Ovary (tissue), 9 donors: ENCODE results near the gene VWA2. TPM values are rescaled to one million over a fixed set of nuclear protein-coding genes. Genes with fewer than 3 reads are reported as not detected.

Experiments
- DNase-seq, 5 donors: peaks; one replicate each; pipeline ENCODE4 v3.0.0-alpha.2; 2019 to 2020
- H3K27ac ChIP-seq, 2 donors: fragments of 200-600 bp; one replicate each; pipeline versions ENCODE4 v1.5.1 to v1.8.0; 2019 to 2022
- H3K27me3 ChIP-seq: fragments of 200-600 bp; one replicate; pipeline ENCODE4 v1.8.0; 2022
- H3K36me3 ChIP-seq: fragments of 200-600 bp; sonication (generic); one replicate; pipeline ENCODE4 v1.5.1; 2019
- H3K4me1 ChIP-seq: one replicate; pipeline ENCODE4 v1.8.1; 2013; ENCODE audit warnings: mild to moderate bottlenecking, moderate library complexity; ENCODE audit not compliant: insufficient read depth
- H3K4me3 ChIP-seq: fragments of 200-600 bp; sonication (generic); one replicate; pipeline ENCODE4 v1.5.1; 2017
- H3K9me3 ChIP-seq, 2 donors: fragments of 200-600 bp in 1 of 2; sonication (generic) in 1 of 2; one replicate each; pipeline versions ENCODE4 v1.5.1 to v1.8.1; 2013 to 2019; ENCODE audit warnings: mild to moderate bottlenecking in 1 of 2, moderate library complexity in 1 of 2
- CTCF ChIP-seq, 3 donors: fragments of 450-650 bp in 2 of 3; fragments of 200-600 bp in 1 of 3; IDR thresholded peaks; one replicate each; pipeline versions ENCODE4 v1.5.1 to v1.8.0; 2016 to 2022; ENCODE audit warnings: antibody characterized with exemption in 3 of 3, mild to moderate bottlenecking in 1 of 3
- EP300 ChIP-seq: sonication (generic); formaldehyde crosslinking; IDR thresholded peaks from one replicate; pipeline ENCODE4 v1.6.1; 2017; ENCODE audit warnings: antibody characterized with exemption
- POLR2A ChIP-seq: fragments of 450-650 bp; IDR thresholded peaks from one replicate; pipeline ENCODE4 v1.6.1; 2017; ENCODE audit warnings: antibody characterized with exemption, mild to moderate bottlenecking, moderate library complexity
- WGBS, 3 donors: extraction: QIAGEN DNeasy Blood & Tissue Kit in 1 of 3; methylation state at CpG; one replicate each; pipeline versions ENCODE4 v1.1.5 to v1.1.7; 2013 to 2017; 5-methylcytosine and 5-hydroxymethylcytosine counted together
- intact Hi-C, 4 donors: fragments of 100-400 bp; cut with DNase I; formaldehyde crosslinking; loops; one replicate each; pipeline versions ENCODE4 v1.11.0 to v1.15.1; 2022 to 2023
- polyA plus RNA-seq, 2 donors: library from polyadenylated mRNA; stranded (reverse); fragments of 200-250 nt in 1 of 2; fragments of 350-450 nt in 1 of 2; fragmentation: Illumina TruSeq in 1 of 2; extraction: RNeasy Lipid Tissue Mini Kit (QIAGEN cat#74804) in 1 of 2; gene quantifications; one replicate each; pipeline ENCODE4 v1.2.3, GENCODE V29; 2013 to 2014
- total RNA-seq, 7 donors: library from RNA; depleted of rRNA in 2 of 7; stranded (reverse); fragments of >200 nt in 2 of 7; fragmentation: NEBNext Ultra II Directional in 3 of 7; extraction: Animal tissue kit (Norgen Biotek cat#: 25700) in 3 of 7; gene quantifications; one replicate each; pipeline versions ENCODE4 v1.1.0 to v1.2.4, GENCODE V29; 2016 to 2023
- donor health status: DM: no; HTN: no; CAD: no; lungs with moderate emphysema.
- donor health status: DM: no; HTN: no; CAD: no.
- donor health status: Bipolar disorder and iron deficiency.
- donor health status: DM: yes; HTN: yes; CAD: no.
- donor health status: DM: no; HTN: no; CAD: no.
- donor health status: DM: yes; HTN: yes; CAD: no.

Gene VWA2
- total and polyA plus RNA-seq, 9 donors: 0.04 to 11.1 (median 0.72) TPM; not detected in 2

GRCh38 chr10:114281006-114281405 lies 42.0 kb downstream of the VWA2 start:
- TF ChIP-seq CTCF (IDR thresholded peaks at IDR 0.05) (no peak), EP300 (no peak), POLR2A (no peak)
- H3K27ac ChIP-seq: no peak overlapping the region
- 61 to 72% (median 70%) methylated on average over 7 of the region's 7 CpGs for WGBS, 3 donors
- no peak overlapping the region for H3K4me3 ChIP-seq
- no peak for DNase-seq
- no peaks in the 10 kb centered on the region for H3K36me3 ChIP-seq
- intact Hi-C loops: no loop called here
- no peaks in the 10 kb centered on the region for H3K9me3 ChIP-seq
- H3K27me3 ChIP-seq: no peaks in the 10 kb centered on the region
- H3K4me1 ChIP-seq: no peaks in the 10 kb centered on the region

- no peak for DNase-seq
- intact Hi-C loops: no loop called here
- no peaks in the 10 kb centered on the region for H3K4me1 ChIP-seq
- H3K9me3 ChIP-seq: no peaks in the 10 kb centered on the region
- H3K36me3 ChIP-seq: no peaks in the 10 kb centered on the region
- no peaks in the 10 kb centered on the region for H3K27me3 ChIP-seq
- no peak overlapping the region for H3K27ac ChIP-seq
- H3K4me3 ChIP-seq: no peak overlapping the region
- TF ChIP-seq EP300 (no peak), CTCF (IDR thresholded peaks at IDR 0.05) (no peak), POLR2A (no peak)
- WGBS, 3 donors: 60 to 73% (median 69%) methylated on average over 5 of the region's 5 CpGs
Observed at GRCh38 chr10:114281461-114281860, 42.4 kb downstream of the VWA2 start.

- Histone ChIP-seq H3K27me3 (no peaks in the 10 kb centered on the region), H3K4me3 (no peak overlapping the region), H3K9me3 (no peaks in the 10 kb centered on the region), H3K36me3 (no peaks in the 10 kb centered on the region), H3K27ac (no peak overlapping the region), H3K4me1 (no peaks in the 10 kb centered on the region)
- TF ChIP-seq POLR2A (no peak), EP300 (no peak), CTCF (IDR thresholded peaks at IDR 0.05) (no peak)
- intact Hi-C loops: no loop called here
- no peak for DNase-seq
- WGBS, 3 donors: 56 to 86% (median 63%) methylated on average over 2 of the region's 2 CpGs
Observed at GRCh38 chr10:114282526-114282925, 43.5 kb downstream of the VWA2 start.

GRCh38 chr10:114283091-114283490 lies 44.0 kb downstream of the VWA2 start:
- H3K4me3 ChIP-seq: no peak overlapping the region
- no peak overlapping the region for H3K27ac ChIP-seq
- TF ChIP-seq CTCF (IDR thresholded peaks at IDR 0.05): no peak
- no peak for TF ChIP-seq POLR2A
- no peak for TF ChIP-seq EP300
- no peaks in the 10 kb centered on the region for H3K27me3 ChIP-seq
- WGBS, 3 donors: 84 to 94% (median 88%) methylated on average over 10 of the region's 10 CpGs
- H3K36me3 ChIP-seq: no peaks in the 10 kb centered on the region
- no peaks in the 10 kb centered on the region for H3K9me3 ChIP-seq
- intact Hi-C loops: no loop called here
- no peak for DNase-seq
- no peaks in the 10 kb centered on the region for H3K4me1 ChIP-seq
